ENCODE measurements around the gene CDK2. TPM values are rescaled to one million over a fixed set of nuclear protein-coding genes. Genes with fewer than 3 reads are reported as not detected.

CDK2 gene
- total and polyA plus RNA-seq, 9 of the 15 experiments (the other 6 are each of a cell fraction or from before 2014, with no cell fraction given): 17.4 to 213 (median 109) TPM

DNA sequence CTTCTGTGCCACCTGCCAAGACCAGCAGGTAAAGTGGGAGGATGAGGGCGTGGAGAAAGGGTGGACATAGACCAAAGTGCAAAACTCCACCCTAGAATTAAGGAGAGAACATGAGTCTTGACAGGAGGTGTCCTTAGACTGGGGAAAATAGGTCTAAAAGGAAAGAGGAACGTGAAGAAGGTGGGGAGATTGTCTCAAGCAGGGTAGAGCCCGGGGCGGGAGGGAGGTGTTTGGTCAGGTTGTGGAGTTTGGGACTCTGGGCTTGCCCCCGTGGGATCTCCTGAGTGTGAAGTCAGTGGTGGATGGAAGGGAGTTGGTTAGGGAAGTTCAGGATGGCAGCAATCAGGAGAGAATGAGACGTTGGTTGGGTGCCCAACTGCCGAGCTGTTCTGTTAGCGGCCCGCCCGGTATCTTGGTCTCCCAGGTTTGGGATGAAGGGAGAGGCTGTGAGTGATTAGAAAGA lies 35.3 kb upstream of the CDK2 start (continued):
- TF ChIP-seq, protein P1, sequence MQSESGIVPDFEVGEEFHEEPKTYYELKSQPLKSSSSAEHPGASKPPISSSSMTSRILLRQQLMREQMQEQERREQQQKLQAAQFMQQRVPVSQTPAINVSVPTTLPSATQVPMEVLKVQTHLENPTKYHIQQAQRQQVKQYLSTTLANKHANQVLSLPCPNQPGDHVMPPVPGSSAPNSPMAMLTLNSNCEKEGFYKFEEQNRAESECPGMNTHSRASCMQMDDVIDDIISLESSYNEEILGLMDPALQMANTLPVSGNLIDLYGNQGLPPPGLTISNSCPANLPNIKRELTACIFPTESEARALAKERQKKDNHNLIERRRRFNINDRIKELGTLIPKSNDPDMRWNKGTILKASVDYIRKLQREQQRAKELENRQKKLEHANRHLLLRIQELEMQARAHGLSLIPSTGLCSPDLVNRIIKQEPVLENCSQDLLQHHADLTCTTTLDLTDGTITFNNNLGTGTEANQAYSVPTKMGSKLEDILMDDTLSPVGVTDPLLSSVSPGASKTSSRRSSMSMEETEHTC (IDR thresholded peaks at IDR 0.05): no peak
- TF ChIP-seq SMARCE1 (IDR thresholded peaks at IDR 0.05) (0 out of 2 replicates have a peak, but pooled peaks have one; percentile 18), NCOA4 (IDR thresholded peaks at IDR 0.05; ENCODE audit: partially characterized antibody) (peak; percentile 66), HLTF (IDR thresholded peaks at IDR 0.05) (0 out of 2 replicates have a peak, but pooled peaks have one; percentile 47), HNRNPK (IDR thresholded peaks at IDR 0.05; ENCODE audit: low read depth, low read length, poor library complexity, severe bottlenecking) (no peak), TCF3 (CRISPR knock-in tag; IDR thresholded peaks at IDR 0.05) (0 out of 2 replicates have a peak, but pooled peaks have one; percentile 14), TOE1 (IDR thresholded peaks at IDR 0.05; ENCODE audit: borderline replicate concordance) (no peak), TOE1 (CRISPR knock-in tag; IDR thresholded peaks at IDR 0.05; ENCODE audit: borderline replicate concordance, low read depth) (no peak), TSC22D4 (tag; IDR thresholded peaks at IDR 0.05) (no peak), TAL1 (IDR thresholded peaks at IDR 0.05) (peak; percentile 27; the same call in 1 of the 2 replicates), TAF9B (IDR thresholded peaks at IDR 0.05; ENCODE audit: partially characterized antibody) (no peak), ZEB2 (IDR thresholded peaks at IDR 0.05) (no peak), HDGF (IDR thresholded peaks at IDR 0.05) (0 out of 2 replicates have a peak, but pooled peaks have one; percentile 64), PTTG1 (tag; IDR thresholded peaks at IDR 0.05; ENCODE audit: low read depth) (no peak)
- TF ChIP-seq, protein P2, sequence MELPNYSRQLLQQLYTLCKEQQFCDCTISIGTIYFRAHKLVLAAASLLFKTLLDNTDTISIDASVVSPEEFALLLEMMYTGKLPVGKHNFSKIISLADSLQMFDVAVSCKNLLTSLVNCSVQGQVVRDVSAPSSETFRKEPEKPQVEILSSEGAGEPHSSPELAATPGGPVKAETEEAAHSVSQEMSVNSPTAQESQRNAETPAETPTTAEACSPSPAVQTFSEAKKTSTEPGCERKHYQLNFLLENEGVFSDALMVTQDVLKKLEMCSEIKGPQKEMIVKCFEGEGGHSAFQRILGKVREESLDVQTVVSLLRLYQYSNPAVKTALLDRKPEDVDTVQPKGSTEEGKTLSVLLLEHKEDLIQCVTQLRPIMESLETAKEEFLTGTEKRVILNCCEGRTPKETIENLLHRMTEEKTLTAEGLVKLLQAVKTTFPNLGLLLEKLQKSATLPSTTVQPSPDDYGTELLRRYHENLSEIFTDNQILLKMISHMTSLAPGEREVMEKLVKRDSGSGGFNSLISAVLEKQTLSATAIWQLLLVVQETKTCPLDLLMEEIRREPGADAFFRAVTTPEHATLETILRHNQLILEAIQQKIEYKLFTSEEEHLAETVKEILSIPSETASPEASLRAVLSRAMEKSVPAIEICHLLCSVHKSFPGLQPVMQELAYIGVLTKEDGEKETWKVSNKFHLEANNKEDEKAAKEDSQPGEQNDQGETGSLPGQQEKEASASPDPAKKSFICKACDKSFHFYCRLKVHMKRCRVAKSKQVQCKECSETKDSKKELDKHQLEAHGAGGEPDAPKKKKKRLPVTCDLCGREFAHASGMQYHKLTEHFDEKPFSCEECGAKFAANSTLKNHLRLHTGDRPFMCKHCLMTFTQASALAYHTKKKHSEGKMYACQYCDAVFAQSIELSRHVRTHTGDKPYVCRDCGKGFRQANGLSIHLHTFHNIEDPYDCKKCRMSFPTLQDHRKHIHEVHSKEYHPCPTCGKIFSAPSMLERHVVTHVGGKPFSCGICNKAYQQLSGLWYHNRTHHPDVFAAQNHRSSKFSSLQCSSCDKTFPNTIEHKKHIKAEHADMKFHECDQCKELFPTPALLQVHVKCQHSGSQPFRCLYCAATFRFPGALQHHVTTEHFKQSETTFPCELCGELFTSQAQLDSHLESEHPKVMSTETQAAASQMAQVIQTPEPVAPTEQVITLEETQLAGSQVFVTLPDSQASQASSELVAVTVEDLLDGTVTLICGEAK (IDR thresholded peaks at IDR 0.05): peak; percentile 61; the same call in 1 of the 2 replicates
- TF ChIP-seq, protein P2 (CRISPR knock-in tag; IDR thresholded peaks at IDR 0.05): no peak
- TF ChIP-seq, protein P3, sequence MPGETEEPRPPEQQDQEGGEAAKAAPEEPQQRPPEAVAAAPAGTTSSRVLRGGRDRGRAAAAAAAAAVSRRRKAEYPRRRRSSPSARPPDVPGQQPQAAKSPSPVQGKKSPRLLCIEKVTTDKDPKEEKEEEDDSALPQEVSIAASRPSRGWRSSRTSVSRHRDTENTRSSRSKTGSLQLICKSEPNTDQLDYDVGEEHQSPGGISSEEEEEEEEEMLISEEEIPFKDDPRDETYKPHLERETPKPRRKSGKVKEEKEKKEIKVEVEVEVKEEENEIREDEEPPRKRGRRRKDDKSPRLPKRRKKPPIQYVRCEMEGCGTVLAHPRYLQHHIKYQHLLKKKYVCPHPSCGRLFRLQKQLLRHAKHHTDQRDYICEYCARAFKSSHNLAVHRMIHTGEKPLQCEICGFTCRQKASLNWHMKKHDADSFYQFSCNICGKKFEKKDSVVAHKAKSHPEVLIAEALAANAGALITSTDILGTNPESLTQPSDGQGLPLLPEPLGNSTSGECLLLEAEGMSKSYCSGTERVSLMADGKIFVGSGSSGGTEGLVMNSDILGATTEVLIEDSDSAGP (CRISPR knock-in tag; IDR thresholded peaks at IDR 0.05): no peak
